ENCODE data around the gene METTL25B.
A peak's percentile ranks its signal among the peaks of the same experiment; 100 is the strongest.

The METTL25B gene

GRCh38 chr1:156690675-156691036, 37.6 kb upstream of the METTL25B start (continued):
- TF ChIP-seq, protein P1, sequence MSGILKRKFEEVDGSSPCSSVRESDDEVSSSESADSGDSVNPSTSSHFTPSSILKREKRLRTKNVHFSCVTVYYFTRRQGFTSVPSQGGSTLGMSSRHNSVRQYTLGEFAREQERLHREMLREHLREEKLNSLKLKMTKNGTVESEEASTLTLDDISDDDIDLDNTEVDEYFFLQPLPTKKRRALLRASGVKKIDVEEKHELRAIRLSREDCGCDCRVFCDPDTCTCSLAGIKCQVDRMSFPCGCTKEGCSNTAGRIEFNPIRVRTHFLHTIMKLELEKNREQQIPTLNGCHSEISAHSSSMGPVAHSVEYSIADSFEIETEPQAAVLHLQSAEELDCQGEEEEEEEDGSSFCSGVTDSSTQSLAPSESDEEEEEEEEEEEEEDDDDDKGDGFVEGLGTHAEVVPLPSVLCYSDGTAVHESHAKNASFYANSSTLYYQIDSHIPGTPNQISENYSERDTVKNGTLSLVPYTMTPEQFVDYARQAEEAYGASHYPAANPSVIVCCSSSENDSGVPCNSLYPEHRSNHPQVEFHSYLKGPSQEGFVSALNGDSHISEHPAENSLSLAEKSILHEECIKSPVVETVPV (CRISPR knock-in tag; IDR thresholded peaks at IDR 0.05), result no peak

GRCh38 chr1:156691191-156691590, 37.1 kb upstream of the METTL25B start:
- ATAC-seq, result no peak
- TF ChIP-seq GLIS3 (CRISPR knock-in tag; IDR thresholded peaks at IDR 0.05) (no peak), ARNTL (CRISPR knock-in tag; IDR thresholded peaks at IDR 0.05; ENCODE audit: borderline replicate concordance, low read depth) (no peak), PATZ1 (CRISPR knock-in tag; IDR thresholded peaks at IDR 0.05; ENCODE audit: borderline replicate concordance) (no peak), ZNF565 (CRISPR knock-in tag; conservative IDR thresholded peaks at IDR 0.05; ENCODE audit: low read depth) (no peak), CSDC2 (CRISPR knock-in tag; IDR thresholded peaks at IDR 0.05) (no peak), ESRRG (CRISPR knock-in tag; IDR thresholded peaks at IDR 0.05) (no peak), ZNF70 (CRISPR knock-in tag; IDR thresholded peaks at IDR 0.05) (no peak), ZC3H10 (CRISPR knock-in tag; IDR thresholded peaks at IDR 0.05) (no peak), PPARA (CRISPR knock-in tag; IDR thresholded peaks at IDR 0.05; ENCODE audit: borderline replicate concordance) (no peak)

- ATAC-seq, result peak; percentile 23
- TF ChIP-seq TOX (CRISPR knock-in tag; IDR thresholded peaks at IDR 0.05; ENCODE audit: borderline replicate concordance) (no peak), RARB (CRISPR knock-in tag; IDR thresholded peaks at IDR 0.05) (no peak), ZC3H10 (CRISPR knock-in tag; IDR thresholded peaks at IDR 0.05) (no peak), ZNF70 (CRISPR knock-in tag; IDR thresholded peaks at IDR 0.05) (no peak), ZNF565 (CRISPR knock-in tag; conservative IDR thresholded peaks at IDR 0.05; ENCODE audit: low read depth) (no peak), TCF4 (CRISPR knock-in tag; IDR thresholded peaks at IDR 0.05; ENCODE audit: borderline replicate concordance) (no peak), ZNF8 (CRISPR knock-in tag; IDR thresholded peaks at IDR 0.05) (no peak), GLIS3 (CRISPR knock-in tag; IDR thresholded peaks at IDR 0.05) (no peak), ZFP3 (CRISPR knock-in tag; IDR thresholded peaks at IDR 0.05) (no peak), PPARA (CRISPR knock-in tag; IDR thresholded peaks at IDR 0.05; ENCODE audit: borderline replicate concordance) (no peak)
- TF ChIP-seq, protein P1 (CRISPR knock-in tag; IDR thresholded peaks at IDR 0.05), result no peak
Observed at GRCh38 chr1:156691665-156692440, 36.4 kb upstream of the METTL25B start.

DNA sequence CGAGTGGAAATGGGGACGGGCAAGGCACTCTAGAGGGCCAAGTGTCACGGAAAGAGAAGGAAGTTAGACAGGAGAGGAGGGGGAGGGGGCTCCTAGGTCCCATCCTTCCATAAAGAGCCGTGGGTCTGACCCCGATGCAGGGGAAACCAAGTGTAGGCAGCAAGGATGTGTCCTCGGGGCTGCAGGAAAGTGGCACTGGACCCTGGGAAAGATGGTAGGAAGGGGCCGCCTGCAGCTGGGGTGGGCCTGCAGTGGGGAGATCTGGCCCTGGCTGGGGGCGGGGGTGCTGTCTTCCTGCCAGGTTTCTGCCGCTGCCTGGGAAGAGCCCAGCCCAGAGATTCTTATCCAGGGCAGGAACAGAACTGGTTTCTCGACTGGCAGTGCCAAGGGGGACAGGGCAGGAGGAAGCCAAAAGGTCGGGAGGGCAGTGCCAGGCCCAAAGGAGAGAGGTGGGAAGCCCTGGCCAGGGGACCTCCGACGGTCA, 35.8 kb upstream of the METTL25B start:
- TF ChIP-seq TCF4 (CRISPR knock-in tag; IDR thresholded peaks at IDR 0.05; ENCODE audit: borderline replicate concordance) (peak; percentile 31; the same call in 1 of the 2 replicates), ZNF565 (CRISPR knock-in tag; conservative IDR thresholded peaks at IDR 0.05; ENCODE audit: low read depth) (0 out of 2 replicates have a peak, but pooled peaks have one; percentile 6), ISL1 (CRISPR knock-in tag; IDR thresholded peaks at IDR 0.05) (no peak)
- ATAC-seq, result no peak; the same call in 2 of the 3 replicates

DNA sequence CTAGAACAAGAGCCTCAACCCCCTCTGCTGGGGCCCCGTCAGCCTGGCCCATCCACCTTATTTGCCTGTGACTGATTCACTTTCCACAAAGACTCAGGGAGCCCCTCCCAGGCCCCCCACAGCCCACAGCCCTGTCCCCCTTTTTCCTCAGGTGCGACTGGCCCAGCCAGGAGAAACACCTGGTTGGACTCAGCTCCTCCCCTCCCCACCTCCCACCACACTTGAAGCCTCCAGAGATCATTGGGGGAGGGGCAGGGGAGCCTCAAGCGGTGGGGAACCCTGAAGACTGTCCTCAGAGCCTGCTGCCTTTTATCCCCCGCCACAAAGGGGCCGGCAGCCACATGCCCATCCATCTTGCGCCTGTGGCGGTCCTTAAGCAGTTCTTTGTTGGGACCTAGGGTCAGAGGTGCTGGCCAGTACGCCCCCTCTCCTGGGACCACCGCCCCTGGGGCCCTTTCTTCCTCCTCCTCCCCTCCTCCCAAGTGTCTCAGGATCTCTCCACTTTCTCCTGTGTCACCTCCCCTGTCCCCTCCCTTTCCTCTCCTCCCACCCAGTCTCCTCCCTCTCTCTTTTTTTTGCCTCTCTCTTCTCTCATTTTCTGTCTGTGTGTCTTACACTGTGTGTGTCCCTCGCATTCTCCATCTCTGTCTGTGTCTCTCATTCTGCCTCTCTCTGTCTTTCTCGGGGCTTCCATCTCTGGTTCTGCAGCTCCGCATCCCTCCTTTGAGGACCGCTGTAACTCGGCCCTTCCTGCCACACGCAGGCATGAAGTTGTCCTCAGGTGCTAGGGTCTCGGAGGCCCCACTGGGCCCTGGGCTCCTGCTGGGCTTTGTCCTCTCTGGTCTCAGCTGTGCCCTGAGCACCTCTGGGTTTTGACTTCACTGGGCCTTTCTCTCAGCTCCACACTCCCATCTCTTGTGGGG, 35.1 kb upstream of the METTL25B start:
- no peak for TF ChIP-seq BACH2 (CRISPR knock-in tag; IDR thresholded peaks at IDR 0.05; ENCODE audit: borderline replicate concordance)
- TF ChIP-seq ZNF565 (CRISPR knock-in tag; conservative IDR thresholded peaks at IDR 0.05; ENCODE audit: low read depth), result no peak
- no peak for TF ChIP-seq ISL1 (CRISPR knock-in tag; IDR thresholded peaks at IDR 0.05)
- TF ChIP-seq TOX (CRISPR knock-in tag; IDR thresholded peaks at IDR 0.05; ENCODE audit: borderline replicate concordance), result no peak
- no peak for TF ChIP-seq OSR1 (CRISPR knock-in tag; IDR thresholded peaks at IDR 0.05)
- TF ChIP-seq RARB (CRISPR knock-in tag; IDR thresholded peaks at IDR 0.05), result no peak
- TF ChIP-seq ZFP30 (CRISPR knock-in tag; IDR thresholded peaks at IDR 0.05), result no peak
- TF ChIP-seq TSHZ2 (CRISPR knock-in tag; IDR thresholded peaks at IDR 0.05), result no peak
- ATAC-seq, result no peak
